MM.1S (cell line): ENCODE results near the gene SIK1.

Source experiments
- EZH2 ChIP-seq: fragments of 300-600 bp; sonication (generic); optimal IDR thresholded peaks from 2 replicates; pipeline ENCODE3; 2017; ENCODE audit warnings: low read depth, mild to moderate bottlenecking, antibody characterized with exemption, low read length, mixed read lengths
- TF ChIP-seq, protein P1 (sequence below): fragments of 300-600 bp; sonication (generic); IDR thresholded peaks from 2 replicates; pipeline ENCODE4 v1.5.1; 2016; ENCODE audit warnings: antibody characterized with exemption, low read length, mixed read lengths

GRCh38 chr21:43367296-43367695 lies 59.6 kb downstream of the SIK1 start:
- no peak for TF ChIP-seq EZH2
- TF ChIP-seq, protein P1, sequence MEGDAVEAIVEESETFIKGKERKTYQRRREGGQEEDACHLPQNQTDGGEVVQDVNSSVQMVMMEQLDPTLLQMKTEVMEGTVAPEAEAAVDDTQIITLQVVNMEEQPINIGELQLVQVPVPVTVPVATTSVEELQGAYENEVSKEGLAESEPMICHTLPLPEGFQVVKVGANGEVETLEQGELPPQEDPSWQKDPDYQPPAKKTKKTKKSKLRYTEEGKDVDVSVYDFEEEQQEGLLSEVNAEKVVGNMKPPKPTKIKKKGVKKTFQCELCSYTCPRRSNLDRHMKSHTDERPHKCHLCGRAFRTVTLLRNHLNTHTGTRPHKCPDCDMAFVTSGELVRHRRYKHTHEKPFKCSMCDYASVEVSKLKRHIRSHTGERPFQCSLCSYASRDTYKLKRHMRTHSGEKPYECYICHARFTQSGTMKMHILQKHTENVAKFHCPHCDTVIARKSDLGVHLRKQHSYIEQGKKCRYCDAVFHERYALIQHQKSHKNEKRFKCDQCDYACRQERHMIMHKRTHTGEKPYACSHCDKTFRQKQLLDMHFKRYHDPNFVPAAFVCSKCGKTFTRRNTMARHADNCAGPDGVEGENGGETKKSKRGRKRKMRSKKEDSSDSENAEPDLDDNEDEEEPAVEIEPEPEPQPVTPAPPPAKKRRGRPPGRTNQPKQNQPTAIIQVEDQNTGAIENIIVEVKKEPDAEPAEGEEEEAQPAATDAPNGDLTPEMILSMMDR, result no peak
